OCI-LY3 (cell line): ENCODE results near the gene TOMM34.

Source experiments
- CTCF ChIP-seq: fragments of 200-600, 300-600 bp; sonication (generic); IDR thresholded peaks from 2 replicates; pipeline ENCODE4 v1.5.1; 2014; ENCODE audit warnings: antibody characterized with exemption, low read length, low read depth
- EZH2phosphoT487 ChIP-seq: fragments of 200-600 bp; shearing (Covaris generic); IDR thresholded peaks from 2 replicates; pipeline ENCODE4 v1.6.1; 2018; ENCODE audit warnings: antibody characterized with exemption, mixed run types, low read depth

GRCh38 chr20:44963325-44964215 is 3.4 kb upstream of the TOMM34 start:
- TF ChIP-seq CTCF (no peak), EZH2phosphoT487 (no peak)
